GM12892 (cell line): ENCODE measurements around the gene CTDP1.

ENCODE experiments used
- POLR2A ChIP-seq: IDR thresholded peaks from 2 replicates; pipeline ENCODE4 v1.6.1; 2011; ENCODE audit warnings: low read depth, low read length, control low read depth
- POLR2AphosphoS5 ChIP-seq: IDR thresholded peaks from 2 replicates; pipeline ENCODE4 v1.6.1; 2011; ENCODE audit warnings: low read depth, low read length, control low read depth
- TAF1 ChIP-seq: IDR thresholded peaks from 2 replicates; pipeline ENCODE4 v1.6.1; 2011; ENCODE audit warnings: low read depth, mild to moderate bottlenecking, control low read depth, low read length, borderline replicate concordance

DNA sequence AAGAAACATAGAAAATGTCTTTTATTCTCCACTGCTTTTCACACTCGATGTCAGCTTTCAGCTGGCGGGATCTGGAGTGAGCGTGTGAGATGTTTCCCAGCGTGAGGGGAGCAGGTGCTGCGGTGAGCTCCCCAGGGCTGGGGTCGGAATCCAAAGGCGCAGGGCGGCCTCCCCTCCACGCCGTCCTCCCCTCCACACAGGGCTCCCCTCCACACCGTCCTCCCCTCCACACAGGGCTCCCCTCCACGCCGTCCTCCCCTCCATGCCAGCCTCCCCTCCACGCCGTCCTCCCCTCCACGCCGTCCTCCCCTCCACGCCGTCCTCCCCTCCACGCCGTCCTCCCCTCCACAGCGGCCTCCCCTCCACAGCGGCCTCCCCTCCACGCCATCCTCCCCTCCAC is 91.2 kb downstream of the CTDP1 start:
- TF ChIP-seq POLR2AphosphoS5 (no peak), POLR2A (no peak), TAF1 (no peak)
